H1 (cell line): Measurements from ENCODE around the gene HMOX2. TPM values are rescaled to one million over a fixed set of nuclear protein-coding genes. Genes with fewer than 3 reads are reported as not detected.

Experiments used
- CTCF ChIA-PET: fragments of 300-600 bp; sonication (Branson Sonifier 250); formaldehyde crosslinking; loops from one replicate; lab custom pipeline; 2021; ENCODE audit not compliant: partially characterized antibody; lab: Charles Lee
- POLR2A ChIA-PET: fragments of 300-600 bp; sonication (Branson Sonifier 250); formaldehyde crosslinking; loops from one replicate; lab custom pipeline; 2021; ENCODE audit warnings: inconsistent platforms; ENCODE audit not compliant: partially characterized antibody; lab: Charles Lee
- DNase-seq, 2 experiments: peaks; one replicate each; pipeline versions ENCODE4 v3.0.0 to v3.0.0-alpha.2; 2010 to 2022; ENCODE audit warnings: low spot score in 2 of 2, low read depth in 1 of 2, mixed read lengths in 1 of 2
- FAIRE-seq: peaks from 2 replicates; lab custom pipeline; 2011; peaks lifted over from hg19 to GRCh38; lab: Jason Lieb, UNC
- H2AFZ ChIP-seq: 2 replicates; pipeline ENCODE4 v1.8.1; 2012; ENCODE audit warnings: low read length, inconsistent platforms
- H2AK5ac ChIP-seq: 2 replicates; pipeline ENCODE4 v1.6.1; 2013; ENCODE audit warnings: low read depth, low read length
- H2BK120ac ChIP-seq: replicated peaks from 2 replicates; pipeline ENCODE3; 2013; ENCODE audit warnings: low read depth, low read length, inconsistent platforms
- H2BK12ac ChIP-seq: 2 replicates; pipeline ENCODE4 v1.6.1; 2013; ENCODE audit warnings: low read depth, low read length
- H2BK15ac ChIP-seq: 2 replicates; pipeline ENCODE4 v1.6.1; 2013; ENCODE audit warnings: low read length
- H2BK20ac ChIP-seq: 2 replicates; pipeline ENCODE4 v1.6.1; 2013; ENCODE audit warnings: low read length
- H2BK5ac ChIP-seq: 2 replicates; pipeline ENCODE4 v1.6.1; 2013; ENCODE audit warnings: low read depth, low read length
- H3K14ac ChIP-seq: 2 replicates; pipeline ENCODE4 v1.6.1; 2013; ENCODE audit warnings: inconsistent platforms; ENCODE audit not compliant: insufficient read length
- H3K18ac ChIP-seq: 2 replicates; pipeline ENCODE4 v1.6.1; 2013; ENCODE audit warnings: low read length; ENCODE audit errors: extremely low read depth
- H3K23ac ChIP-seq: 2 replicates; pipeline ENCODE4 v1.6.1; 2013; ENCODE audit warnings: inconsistent platforms; ENCODE audit not compliant: insufficient read length
- H3K23me2 ChIP-seq: 2 replicates; pipeline ENCODE4 v1.6.1; 2013; ENCODE audit warnings: low read depth, low read length
- H3K27ac ChIP-seq: 2 replicates; pipeline ENCODE4 v1.6.1; 2011; ENCODE audit warnings: low read depth, low read length, inconsistent platforms
- H3K27me3 ChIP-seq, 4 experiments: replicated peaks in 1 of 4; 1 replicate in 1 of 4; 2 replicates in 3 of 4; pipeline versions ENCODE4 v1.6.1 to v1.8.1; 2011 to 2013; ENCODE audit warnings: low read length in 3 of 4, mild to moderate bottlenecking in 3 of 4, inconsistent platforms in 2 of 4, mixed read lengths in 2 of 4, moderate library complexity in 1 of 4; ENCODE audit not compliant: control insufficient read depth in 3 of 4, insufficient read depth in 3 of 4; ENCODE audit errors: extremely low read depth in 1 of 4
- H3K36me3 ChIP-seq, 4 experiments: 2 replicates each; pipeline versions ENCODE4 v1.6.1 to v1.8.1; 2011 to 2013; ENCODE audit warnings: mild to moderate bottlenecking in 4 of 4, low read length in 3 of 4, moderate library complexity in 2 of 4, control low read depth in 1 of 4, inconsistent platforms in 1 of 4; ENCODE audit not compliant: insufficient read depth in 4 of 4, control insufficient read depth in 2 of 4
- H3K4ac ChIP-seq: replicated peaks from 2 replicates; pipeline ENCODE3; 2013; ENCODE audit warnings: low read length, low read depth, mixed read lengths, inconsistent platforms; ENCODE audit not compliant: insufficient read length
- H3K4me1 ChIP-seq, 4 experiments: replicated peaks in 1 of 4; 1 replicate in 1 of 4; 2 replicates in 3 of 4; pipeline versions ENCODE4 v1.6.1 to v1.8.1; 2011 to 2013; ENCODE audit warnings: low read length in 3 of 4, inconsistent platforms in 2 of 4, mixed read lengths in 1 of 4; ENCODE audit not compliant: insufficient read depth in 4 of 4, control insufficient read depth in 3 of 4
- H3K4me2 ChIP-seq, 2 experiments: 2 replicates each; pipeline versions ENCODE4 v1.6.1 to v1.8.1; 2011 to 2013; ENCODE audit warnings: low read depth in 2 of 2, low read length in 2 of 2, control low read depth in 1 of 2, inconsistent platforms in 1 of 2, mild to moderate bottlenecking in 1 of 2; ENCODE audit not compliant: insufficient read depth in 1 of 2
- H3K4me3 ChIP-seq, 4 experiments: fragments of 200-600, 300-600 bp in 1 of 4; sonication (generic), shearing (Covaris generic), sonication (Bioruptor Twin) in 1 of 4; 2 replicates each; pipeline versions ENCODE4 v1.5.1 to v1.8.1; 2011 to 2016; ENCODE audit warnings: low read length in 4 of 4, low read depth in 3 of 4, control low read depth in 2 of 4, inconsistent platforms in 2 of 4, mild to moderate bottlenecking in 2 of 4, mixed read lengths in 1 of 4, moderate library complexity in 1 of 4; ENCODE audit not compliant: insufficient read depth in 2 of 4; ENCODE audit errors: extremely low read depth in 1 of 4
- H3K56ac ChIP-seq: replicated peaks from 2 replicates; pipeline ENCODE3; 2013; ENCODE audit warnings: low read depth, mild to moderate bottlenecking, mixed read lengths, low read length, inconsistent platforms; ENCODE audit not compliant: insufficient read length
- H3K79me1 ChIP-seq: 2 replicates; pipeline ENCODE4 v1.6.1; 2013; ENCODE audit warnings: low read depth, low read length, control low read depth
- H3K79me2 ChIP-seq, 2 experiments: 2 replicates each; pipeline versions ENCODE4 v1.6.1 to v1.8.1; 2012 to 2013; ENCODE audit warnings: low read length in 2 of 2, mild to moderate bottlenecking in 2 of 2, inconsistent platforms in 1 of 2; ENCODE audit not compliant: insufficient read depth in 2 of 2, control insufficient read depth in 1 of 2
- H3K9ac ChIP-seq, 4 experiments: replicated peaks in 1 of 4; 1 replicate in 1 of 4; 2 replicates in 3 of 4; pipeline versions ENCODE4 v1.6.1 to v1.8.1; 2011 to 2013; ENCODE audit warnings: low read depth in 3 of 4, low read length in 3 of 4, control low read depth in 2 of 4, mild to moderate bottlenecking in 2 of 4, moderate library complexity in 2 of 4, inconsistent platforms in 1 of 4; ENCODE audit errors: extremely low read depth in 1 of 4
- H3K9me3 ChIP-seq, 2 experiments: 2 replicates each; pipeline versions ENCODE4 v1.6.1 to v1.8.1; 2012 to 2013; ENCODE audit warnings: mild to moderate bottlenecking in 2 of 2, moderate library complexity in 2 of 2, control low read depth in 1 of 2, inconsistent platforms in 1 of 2, low read depth in 1 of 2, low read length in 1 of 2, mixed read lengths in 1 of 2; ENCODE audit not compliant: insufficient read depth in 2 of 2
- H4K20me1 ChIP-seq, 2 experiments: replicated peaks in 1 of 2; 2 replicates each; pipeline versions ENCODE3 to v1.8.1; 2011 to 2013; ENCODE audit warnings: inconsistent platforms in 2 of 2, low read length in 2 of 2, mild to moderate bottlenecking in 1 of 2; ENCODE audit not compliant: insufficient read depth in 2 of 2, control insufficient read depth in 1 of 2
- H4K5ac ChIP-seq: 2 replicates; pipeline ENCODE4 v1.6.1; 2013; ENCODE audit warnings: low read length, low read depth, mixed read lengths, inconsistent platforms; ENCODE audit not compliant: insufficient read length
- H4K8ac ChIP-seq: 2 replicates; pipeline ENCODE4 v1.8.0; 2013; ENCODE audit warnings: mild to moderate bottlenecking, moderate library complexity, low read length, inconsistent platforms; ENCODE audit not compliant: insufficient read depth; ENCODE audit errors: extremely low read depth
- H4K91ac ChIP-seq: replicated peaks from 2 replicates; pipeline ENCODE3; 2013; ENCODE audit warnings: low read length, mixed read lengths, inconsistent platforms; ENCODE audit not compliant: insufficient read length
- ASH2L ChIP-seq: fragments of 200-600, 300-600 bp; sonication (generic); IDR thresholded peaks from one replicate; pipeline ENCODE4 v1.7.1; 2017; ENCODE audit warnings: low read length
- CREB1 ChIP-seq: IDR thresholded peaks from 2 replicates; pipeline ENCODE4 v1.6.1; 2012; ENCODE audit warnings: inconsistent platforms
- EGR1 ChIP-seq: IDR thresholded peaks from 2 replicates; pipeline ENCODE4 v1.6.1; 2011; ENCODE audit warnings: low read depth, low read length, borderline replicate concordance
- KDM1A ChIP-seq: fragments of 200-600, 300-600 bp; sonication (generic); IDR thresholded peaks from 2 replicates; pipeline ENCODE4 v1.7.1; 2016; ENCODE audit warnings: mild to moderate bottlenecking, low read length, borderline replicate concordance
- PHF8 ChIP-seq: fragments of 200-600 bp; sonication (generic); conservative IDR thresholded peaks from 2 replicates; pipeline ENCODE4 v1.7.1; 2012; ENCODE audit warnings: low read depth, mild to moderate bottlenecking, inconsistent platforms, low read length, moderate library complexity
- POLR2A ChIP-seq, 2 experiments: IDR thresholded peaks; 1 replicate in 1 of 2; 2 replicates in 1 of 2; pipeline ENCODE4 v1.6.1; 2011; ENCODE audit warnings: low read depth in 2 of 2, low read length in 2 of 2, mild to moderate bottlenecking in 2 of 2; ENCODE audit errors: control extremely low read depth in 1 of 2
- POLR2AphosphoS5 ChIP-seq: IDR thresholded peaks from 2 replicates; pipeline ENCODE4 v1.6.1; 2011; ENCODE audit warnings: low read depth, low read length
- POU5F1 ChIP-seq: IDR thresholded peaks from 2 replicates; pipeline ENCODE4 v1.6.1; 2011; ENCODE audit warnings: low read depth, mild to moderate bottlenecking, low read length, moderate library complexity
- RBBP5 ChIP-seq: IDR thresholded peaks from 2 replicates; pipeline ENCODE4 v1.7.1; 2012; ENCODE audit warnings: low read depth, mild to moderate bottlenecking, inconsistent platforms, low read length, moderate library complexity, borderline replicate concordance
- RNF2 ChIP-seq: fragments of 200-900, 300-1000 bp; sonication (generic); IDR thresholded peaks from 2 replicates; pipeline ENCODE4 v1.7.1; 2016; ENCODE audit warnings: borderline replicate concordance, low read depth, mild to moderate bottlenecking, antibody characterized with exemption, low read length; ENCODE audit not compliant: poor library complexity, severe bottlenecking; ENCODE audit errors: missing control alignments
- WGBS, 2 experiments: shearing (Covaris generic) in 1 of 2; methylation state at CpG; one replicate each; pipeline versions ENCODE4 v1.1.6 to v1.1.7; 2013 to 2015; ENCODE audit warnings: low lambda C conversion rate in 2 of 2, mixed read lengths in 2 of 2, inconsistent platforms in 1 of 2, low coverage in 1 of 2, missing lambda C conversion rate in 1 of 2; ENCODE audit not compliant: insufficient replicate concordance in 2 of 2, insufficient coverage in 1 of 2, insufficient read length in 1 of 2; ENCODE audit errors: extremely low coverage in 1 of 2, missing lambda C conversion rate in 1 of 2; 5-methylcytosine and 5-hydroxymethylcytosine counted together
- polyA plus RNA-seq, 7 experiments: library from polyadenylated mRNA; depleted of rRNA in 3 of 7; stranded (reverse) in 5 of 7; unstranded in 2 of 7; fragments of >200 nt in 5 of 7; fragments of 200-250 nt in 2 of 7; gene quantifications; 1 replicate in 5 of 7; 2 replicates in 1 of 7; 4 replicates in 1 of 7; pipeline versions ENCODE4 v1.2.1 to v1.2.3, GENCODE V29; 2011 to 2013; ENCODE audit warnings: missing spikeins in 2 of 7, mixed read lengths in 2 of 7
- total RNA-seq: library from RNA; stranded (reverse); fragmentation: NEBNext Ultra II Directional; extraction: Animal tissue kit (Norgen Biotek cat#: 25700); gene quantifications from 2 replicates; pipeline ENCODE4 v1.2.1, GENCODE V29; 2021

HMOX2 gene
- total and polyA plus RNA-seq, 2 of the 8 experiments (the other 6 are each of a cell fraction or from before 2014, with no cell fraction given): 36.5 to 48.4 TPM

GRCh38 chr16:4474192-4474961, 1.8 kb upstream of the HMOX2 start, which contains the start of gene NMRAL1:
Gene NMRAL1 (minus strand): TSS chr16:4474625. CDS start chr16:4474132, 493 bp downstream.
- Histone ChIP-seq H3K79me2 (peaks cover 0 to 15% of the 10 kb centered on the region in 2 experiments; a peak in 3 of 4 replicates), H2BK5ac (no peak within 1 kb of the TSS; the same call in 1 of the 2 replicates), H2AFZ (peak within 1 kb of the TSS; percentile 29; the same call in 1 of the 2 replicates), H4K5ac (peak within 1 kb of the TSS; percentile 57), H3K18ac (peak within 1 kb of the TSS; percentile 96), H3K4me3 (peak within 1 kb of the TSS; percentile 50 to 99 (median 70)), H2BK120ac (no peak within 1 kb of the TSS), H3K4me1 (peaks cover 0 to 9% (median 3%) of the 10 kb centered on the region in 4 experiments; a peak in 6 of 7 replicates), H3K9ac (peak within 1 kb of the TSS; percentile 52 to 88 (median 74)), H3K36me3 (peaks cover 0 to 3% (median 1%) of the 10 kb centered on the region in 4 experiments; a peak in 3 of 8 replicates), H2BK20ac (no peak within 1 kb of the TSS), H3K23ac (no peak within 1 kb of the TSS), H2AK5ac (no peak within 1 kb of the TSS), H3K23me2 (peaks cover 5% of the 10 kb centered on the region; the same call in 1 of the 2 replicates), H3K4ac (no peak within 1 kb of the TSS), H4K8ac (peak within 1 kb of the TSS; percentile 96), H4K20me1 (peaks cover 2% of the 10 kb centered on the region in 2 experiments), H4K91ac (peak within 1 kb of the TSS; percentile 19), H3K4me2 (peak within 1 kb of the TSS; percentile 66 to 84), H2BK15ac (no peak within 1 kb of the TSS), H3K79me1 (peaks cover 2% of the 10 kb centered on the region; the same call in 1 of the 2 replicates), H2BK12ac (no peak within 1 kb of the TSS), H3K27me3 (peaks cover 0 to 7% (median 7%) of the 10 kb centered on the region in 4 experiments; a peak in 6 of 7 replicates), H3K56ac (peak within 1 kb of the TSS; percentile 70), H3K9me3 (peaks cover 0 to 3% of the 10 kb centered on the region in 2 experiments; a peak in 1 of 4 replicates), H3K27ac (peak within 1 kb of the TSS; percentile 75), H3K14ac (no peak within 1 kb of the TSS)
- CTCF ChIA-PET: interaction anchor here (1.5 to 1.9 kb wide), 2 partner anchors 11 to 13 kb away, joined by 3 to 5 read pairs; no protein-coding TSS in a partner anchor
- FAIRE-seq: no peak
- POLR2A ChIA-PET: interaction anchor here (0.9 to 14.4 kb wide), 7 partner anchors 9 to 64 kb away, joined by 3 to 257 read pairs (median 4); partner anchors contain the start of genes CDIP1 and CORO7
- WGBS, 2 experiments: 8% methylated on average over 31 of the region's 60 CpGs; no CpG with 5 or more reads in 1 of the 2 experiments
- peak; percentile 87 to 89 for DNase-seq
- TF ChIP-seq ASH2L (peak; percentile 95), POLR2AphosphoS5 (peak; percentile 65; the same call in 1 of the 2 replicates), POLR2A (IDR thresholded peaks at IDR 0.05; ENCODE audit: control extremely low read depth in 1 of 2, low read depth in 2 of 2, low read length in 2 of 2) (peak; percentile 79 to 94), KDM1A (peak; percentile 62; the same call in 1 of the 2 replicates), RNF2 (no peak), CREB1 (peak; percentile 77), PHF8 (peak; percentile 91), EGR1 (peak; percentile 32; the same call in 1 of the 2 replicates), POU5F1 (no peak), RBBP5 (peak; percentile 76; the same call in 1 of the 2 replicates)
